Stimulated activated CD8-positive, alpha-beta memory T cell treated with anti-CD3 and anti-CD28 coated beads, Interleukin-2, amount 100 ng/mL, for 48 hours (primary cell): ENCODE data around the gene EPC2.

Experiments used
- DNase-seq, 2 donors: peaks; one replicate each; pipeline ENCODE4 v3.0.0-alpha.2; 2020; ENCODE audit warnings: low read depth in 2 of 2

The EPC2 gene, protein sequence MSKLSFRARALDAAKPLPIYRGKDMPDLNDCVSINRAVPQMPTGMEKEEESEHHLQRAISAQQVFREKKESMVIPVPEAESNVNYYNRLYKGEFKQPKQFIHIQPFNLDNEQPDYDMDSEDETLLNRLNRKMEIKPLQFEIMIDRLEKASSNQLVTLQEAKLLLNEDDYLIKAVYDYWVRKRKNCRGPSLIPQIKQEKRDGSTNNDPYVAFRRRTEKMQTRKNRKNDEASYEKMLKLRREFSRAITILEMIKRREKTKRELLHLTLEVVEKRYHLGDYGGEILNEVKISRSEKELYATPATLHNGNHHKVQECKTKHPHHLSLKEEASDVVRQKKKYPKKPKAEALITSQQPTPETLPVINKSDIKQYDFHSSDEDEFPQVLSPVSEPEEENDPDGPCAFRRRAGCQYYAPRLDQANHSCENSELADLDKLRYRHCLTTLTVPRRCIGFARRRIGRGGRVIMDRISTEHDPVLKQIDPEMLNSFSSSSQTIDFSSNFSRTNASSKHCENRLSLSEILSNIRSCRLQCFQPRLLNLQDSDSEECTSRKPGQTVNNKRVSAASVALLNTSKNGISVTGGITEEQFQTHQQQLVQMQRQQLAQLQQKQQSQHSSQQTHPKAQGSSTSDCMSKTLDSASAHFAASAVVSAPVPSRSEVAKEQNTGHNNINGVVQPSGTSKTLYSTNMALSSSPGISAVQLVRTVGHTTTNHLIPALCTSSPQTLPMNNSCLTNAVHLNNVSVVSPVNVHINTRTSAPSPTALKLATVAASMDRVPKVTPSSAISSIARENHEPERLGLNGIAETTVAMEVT

DNA sequence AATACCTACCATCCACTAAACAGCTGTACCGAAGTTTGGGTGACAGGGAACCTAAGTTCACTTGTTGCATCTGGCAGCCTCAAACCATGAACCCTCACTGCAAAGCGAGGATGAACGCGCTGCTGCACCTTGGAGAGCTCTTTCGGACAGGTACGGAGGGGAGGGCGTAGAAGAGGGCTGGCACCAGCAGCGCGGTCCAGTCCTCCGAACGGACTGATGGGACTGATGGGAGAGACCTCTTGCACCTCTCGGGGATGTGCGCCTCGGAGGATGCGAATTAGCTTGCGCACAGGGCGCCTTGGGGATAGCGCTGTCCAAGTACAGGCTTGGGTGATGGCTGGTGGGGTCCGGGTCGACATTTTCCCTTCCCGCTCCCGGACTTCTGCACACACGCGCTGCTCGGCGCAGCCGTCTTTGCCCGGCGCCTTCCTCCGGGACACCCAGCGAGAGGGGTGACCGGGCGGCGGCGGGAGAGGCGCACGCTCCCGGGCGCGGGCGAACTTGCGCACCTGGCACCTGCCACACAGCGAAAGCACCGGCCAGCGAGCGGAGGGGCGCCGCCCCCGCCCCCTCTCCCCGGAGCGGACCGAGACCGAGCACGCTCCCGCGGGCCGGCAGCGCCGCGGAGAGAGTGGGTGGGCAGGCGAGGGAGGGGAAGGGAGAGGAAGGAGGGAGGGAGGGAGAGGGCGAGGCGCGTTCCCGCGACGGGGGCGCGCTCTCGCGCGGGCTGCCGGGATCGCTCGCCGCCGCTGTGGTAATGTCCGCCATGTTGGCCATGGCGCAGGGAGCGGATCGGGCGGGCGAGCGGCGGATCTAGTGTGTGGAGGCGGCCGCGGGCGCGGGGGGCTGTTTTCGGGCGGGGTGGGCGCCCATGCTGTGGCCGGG lies at the start of gene EPC2:
EPC2 (plus strand) TSS at position 754 of the 885 bp plus-strand sequence. CDS start 267 bp downstream, outside the sequence.
- peak; percentile 79 to 80 for DNase-seq

DNA sequence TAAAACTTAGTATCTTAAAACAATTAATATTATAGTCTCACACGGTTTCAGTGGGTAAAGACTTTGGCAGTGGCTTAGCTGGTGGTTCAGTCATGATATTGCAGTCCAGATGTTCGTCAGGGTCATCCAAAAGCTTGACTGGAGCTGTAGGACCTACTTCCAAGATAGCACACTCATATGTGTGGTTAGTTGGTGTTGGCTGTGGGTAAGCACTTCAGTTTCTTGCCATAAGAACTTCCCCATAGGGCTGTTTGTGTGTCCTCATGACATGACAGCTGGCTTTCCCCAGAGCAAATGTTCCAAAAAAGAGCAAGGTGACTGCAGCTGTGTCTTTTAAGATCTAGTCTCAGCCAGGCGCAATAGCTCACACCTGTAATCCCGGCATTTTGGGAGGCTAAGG lies 48.5 kb upstream of the EPC2 start:
- no peak for DNase-seq

DNA sequence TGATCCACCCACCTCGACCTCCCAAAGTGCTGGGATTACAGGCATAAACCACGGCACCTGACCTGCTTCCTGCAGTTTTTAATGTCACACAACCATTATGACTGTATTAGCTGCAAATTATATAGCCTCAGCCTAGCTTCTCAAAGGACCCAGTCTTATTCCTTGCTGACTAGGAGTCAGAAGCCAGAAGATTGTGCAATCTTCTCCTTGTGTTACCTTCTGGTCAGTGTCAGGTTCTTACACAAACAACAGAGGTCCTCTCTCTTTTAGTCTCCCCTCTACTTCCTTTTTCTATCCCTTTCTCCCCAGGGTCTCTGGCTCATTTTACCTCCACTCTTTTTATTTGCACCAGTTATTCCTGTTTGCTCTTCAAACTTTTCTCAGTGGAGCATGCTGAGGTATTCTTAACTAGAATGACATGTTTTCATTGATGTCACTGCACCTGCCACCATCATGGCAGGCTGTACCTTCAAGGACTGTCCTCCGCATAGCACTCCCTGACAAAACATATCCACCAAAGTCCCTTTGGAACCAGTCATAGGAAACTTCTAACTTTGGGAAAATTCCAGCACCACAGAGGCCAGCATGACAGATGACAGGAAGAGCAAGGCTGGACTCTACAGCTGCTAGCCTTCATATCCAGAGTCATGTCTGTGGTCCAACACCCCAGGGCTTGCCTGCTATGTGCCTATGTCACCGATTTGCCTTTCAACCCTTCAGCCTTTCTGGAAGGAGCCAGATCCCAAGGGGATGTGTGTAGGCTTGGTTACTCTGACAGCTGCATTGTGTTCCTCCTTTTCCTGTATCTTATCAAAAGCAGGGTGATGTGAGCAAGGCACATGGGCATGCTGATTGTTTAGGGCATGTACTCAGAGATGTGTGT lies 45.2 kb upstream of the EPC2 start:
- no peak for DNase-seq

DNA sequence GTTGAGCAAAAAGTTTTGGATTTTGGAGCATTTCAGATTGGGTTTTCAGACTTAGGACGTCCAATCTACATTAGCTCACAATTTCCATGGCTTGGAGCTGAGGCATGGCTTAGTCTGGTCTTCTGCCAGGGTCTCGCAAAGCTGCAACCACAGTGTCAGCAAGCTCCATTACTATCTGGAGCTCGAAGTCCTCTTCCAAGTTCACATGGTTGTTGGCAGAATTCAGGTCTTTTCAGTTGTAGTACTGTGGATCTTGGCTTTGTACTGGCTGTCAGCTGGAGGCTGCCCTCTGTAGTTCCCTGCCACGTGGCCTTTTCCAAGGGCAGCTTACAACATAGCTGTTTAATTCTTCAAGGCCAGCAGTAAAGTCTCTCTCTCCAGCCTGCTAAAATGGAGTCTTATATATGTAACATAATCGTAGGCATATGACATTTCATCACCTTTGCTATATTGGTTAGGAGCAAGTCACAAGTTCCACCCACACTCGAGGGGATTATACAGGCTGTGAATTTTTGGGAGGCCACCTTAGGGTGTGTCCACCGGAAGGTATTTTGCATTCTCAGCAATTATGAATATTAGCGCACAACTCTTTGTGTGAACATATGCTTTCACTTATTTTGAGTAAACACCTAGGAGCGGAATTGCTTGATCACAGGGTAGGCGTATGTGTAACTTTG lies 41.5 kb upstream of the EPC2 start:
- no peak for DNase-seq

DNA sequence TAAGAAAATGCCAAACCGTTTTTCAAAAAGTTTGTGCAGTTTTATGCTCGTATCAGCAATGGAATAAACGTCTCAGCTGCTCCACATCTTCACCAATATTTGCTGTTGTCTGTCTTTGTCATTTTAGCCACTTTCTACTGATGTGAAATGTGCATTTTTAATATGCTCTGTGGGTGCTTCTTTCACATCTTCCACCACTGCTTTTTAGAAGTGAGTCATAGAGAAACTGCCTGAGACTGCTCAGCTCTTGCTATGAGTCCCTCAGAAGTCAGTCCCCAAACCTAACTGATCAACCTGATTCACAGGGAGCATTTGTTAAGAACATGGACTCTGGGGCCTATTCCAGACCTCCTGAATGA lies 41.0 kb upstream of the EPC2 start:
- DNase-seq = no peak

DNA sequence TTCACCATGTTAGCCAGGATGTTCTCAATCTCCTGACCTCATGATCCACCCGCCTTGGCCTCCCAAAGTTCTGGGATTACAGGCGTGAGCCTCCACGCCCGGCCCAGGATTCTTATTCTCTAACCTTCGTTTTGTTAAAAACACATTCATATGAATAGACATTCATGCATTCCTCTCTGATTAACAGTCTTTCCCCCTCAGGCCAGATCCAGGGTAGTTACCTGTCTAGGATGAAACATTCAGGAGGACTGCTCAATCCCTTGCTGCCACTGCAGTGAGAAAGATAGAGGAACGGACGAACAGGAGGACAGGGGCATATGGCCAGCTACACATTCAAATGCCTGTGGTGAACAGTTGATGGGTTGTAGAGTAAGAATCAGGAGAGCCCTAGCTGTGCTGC lies 39.6 kb upstream of the EPC2 start:
- no peak for DNase-seq

DNA sequence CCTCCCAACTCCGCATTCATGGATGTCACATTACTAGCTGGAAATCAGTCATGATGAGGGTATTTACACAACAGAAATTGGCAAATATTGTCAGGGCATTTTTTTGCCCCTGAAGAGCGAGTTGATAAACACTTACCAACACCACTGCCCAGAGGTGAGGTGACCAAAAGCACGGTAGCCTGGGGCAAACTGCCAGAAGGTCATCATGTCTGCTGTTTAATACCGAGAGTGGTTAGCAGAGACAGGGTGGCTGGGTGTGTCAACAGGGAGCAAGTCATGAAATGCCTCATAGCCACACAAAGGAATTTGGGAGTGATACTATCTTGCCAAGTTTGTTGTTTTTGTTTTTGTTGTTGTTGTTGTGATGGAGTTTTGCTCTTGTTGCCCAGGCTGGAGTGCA lies 37.0 kb upstream of the EPC2 start:
- no peak for DNase-seq

DNA sequence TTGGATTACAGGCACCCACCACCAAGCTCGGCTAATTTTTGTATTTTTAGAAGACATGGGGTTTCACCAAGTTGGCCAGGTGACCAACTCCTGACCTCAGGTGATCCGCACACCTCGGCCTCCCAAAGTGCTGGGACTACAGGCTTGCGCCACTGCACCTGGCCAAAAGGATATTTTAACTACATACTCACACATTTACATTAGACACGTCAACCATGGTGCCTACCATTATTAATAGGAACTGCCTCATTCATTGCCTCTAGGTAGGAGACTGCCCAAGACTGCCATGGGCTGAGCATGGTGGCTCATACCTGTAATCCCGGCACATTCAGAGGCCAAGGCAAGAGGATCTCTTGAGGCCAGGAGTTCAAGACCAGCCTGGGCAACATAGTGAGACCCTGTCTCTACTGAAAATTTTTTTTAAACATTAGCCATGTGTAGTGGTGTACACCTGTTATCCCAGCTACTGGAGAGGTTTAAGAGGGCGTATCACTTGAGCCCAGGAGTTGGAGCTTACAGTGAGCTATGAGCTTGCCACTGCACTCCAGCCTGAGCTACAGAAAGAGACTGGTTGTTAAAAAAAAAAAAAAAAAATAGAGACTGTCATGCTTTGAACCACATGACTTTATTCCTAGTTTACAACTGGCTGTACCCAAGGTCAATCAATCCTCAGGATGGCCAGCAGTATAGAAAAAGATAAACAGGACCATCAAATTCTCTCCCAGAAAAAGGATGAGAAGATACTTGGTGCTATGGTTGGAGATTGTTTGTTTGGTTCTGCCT lies 31.1 kb upstream of the EPC2 start:
- no peak for DNase-seq

DNA sequence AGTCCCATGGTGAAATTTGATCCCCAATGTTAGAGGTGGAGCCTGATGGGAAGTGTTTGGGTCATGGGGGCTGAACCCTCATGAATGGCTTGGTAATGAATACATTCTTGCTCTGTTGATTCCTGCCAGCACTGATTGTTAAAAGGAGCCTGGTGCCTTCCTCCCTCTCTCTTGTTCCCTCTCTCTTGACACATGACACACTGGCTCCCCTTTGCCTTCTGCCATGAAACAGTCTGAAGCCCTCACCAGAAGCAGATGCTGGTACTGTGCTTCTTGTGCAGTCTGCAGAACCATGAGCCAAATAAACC lies 30.6 kb upstream of the EPC2 start:
- no peak for DNase-seq

DNA sequence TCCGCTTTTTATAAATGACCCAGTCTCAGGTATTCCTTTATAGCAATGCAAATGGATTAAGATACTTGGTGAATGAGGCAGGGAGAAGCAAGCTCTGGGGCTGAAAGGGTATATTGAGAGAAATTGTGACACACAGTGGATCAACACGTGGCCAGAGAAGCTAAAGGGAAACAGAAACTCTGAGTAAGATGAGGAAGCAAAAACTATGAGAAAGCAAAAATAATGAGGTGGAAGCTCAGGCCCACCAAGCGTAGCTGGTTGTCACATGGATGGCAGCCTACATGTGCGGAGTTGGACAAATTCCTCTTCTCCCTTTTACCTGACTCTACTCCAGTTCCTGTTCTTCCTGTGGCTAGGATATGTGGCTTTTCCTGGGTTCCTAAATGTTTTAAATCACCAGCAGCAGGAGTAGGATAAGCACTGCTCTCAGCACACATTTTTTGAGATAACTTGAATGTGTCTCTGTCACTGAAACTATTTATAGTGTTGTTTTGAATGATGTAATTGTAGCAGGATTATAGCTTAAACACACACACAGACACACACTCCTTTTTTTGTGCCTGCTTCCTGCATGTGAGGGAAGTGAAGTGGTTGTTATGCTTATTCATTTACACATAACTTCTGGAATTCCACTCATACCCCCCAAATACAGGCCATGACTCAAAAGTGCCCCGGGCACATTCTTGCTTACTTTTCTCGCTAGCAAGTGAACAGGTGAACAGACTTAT lies 30.1 kb upstream of the EPC2 start:
- no peak for DNase-seq

DNA sequence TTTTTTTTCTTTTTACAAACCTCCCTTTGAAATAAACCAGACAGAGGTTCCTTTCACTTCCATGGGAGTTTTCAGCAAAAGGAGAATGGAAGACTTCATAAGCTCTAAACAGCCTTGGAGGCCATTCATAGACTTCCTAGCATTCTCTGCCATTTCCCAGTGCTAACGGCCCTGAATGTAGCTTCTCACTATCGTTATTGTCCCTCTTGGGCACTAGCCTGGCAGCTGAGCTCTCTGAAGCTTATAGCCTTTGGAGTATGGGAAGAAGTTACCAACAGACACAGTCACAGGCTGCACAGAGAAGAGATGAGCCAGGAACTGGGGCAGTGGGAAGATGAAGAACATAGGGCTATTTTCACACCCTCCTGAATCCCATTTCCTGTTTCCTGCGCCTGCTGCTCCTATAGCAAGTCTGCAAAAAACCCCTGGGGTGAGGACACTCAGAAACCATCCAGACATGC lies 29.1 kb upstream of the EPC2 start:
- no peak for DNase-seq

DNA sequence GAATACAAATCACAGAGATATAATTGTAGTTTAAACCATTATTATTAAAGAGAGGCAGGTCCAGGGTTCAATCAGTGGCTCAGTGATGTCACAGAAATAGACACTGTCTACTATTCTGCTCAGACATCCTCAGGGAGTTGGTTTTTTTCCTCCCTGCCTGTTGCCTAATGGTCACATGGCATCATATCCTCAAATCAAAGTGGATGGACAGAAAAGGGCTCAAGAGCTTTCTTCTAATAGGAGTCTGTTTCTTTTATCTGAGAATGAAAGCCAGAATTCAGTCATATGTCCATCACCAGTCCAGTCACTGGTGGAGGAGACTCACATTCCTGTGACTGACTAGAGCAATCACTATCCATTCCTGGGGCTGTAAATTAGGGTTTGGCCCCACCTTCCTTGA lies 27.9 kb upstream of the EPC2 start:
- no peak for DNase-seq

DNA sequence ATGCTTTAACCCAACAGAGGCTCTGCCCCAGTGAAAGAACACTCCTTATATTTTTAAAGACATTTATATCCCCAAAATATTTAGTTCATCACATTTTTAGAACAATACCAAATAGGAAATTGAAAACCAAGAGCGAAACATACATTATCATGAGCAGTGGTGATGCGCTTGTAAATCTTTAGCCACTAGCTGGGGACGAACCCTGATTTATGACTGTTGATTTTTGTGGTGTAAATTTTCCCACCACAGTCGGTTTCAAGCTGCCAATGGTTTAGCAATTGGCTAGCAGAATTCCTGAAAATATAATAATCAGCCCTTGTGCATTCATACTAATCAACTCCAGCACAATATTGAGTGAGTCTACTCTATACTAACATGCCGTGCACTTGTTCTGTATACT lies 27.3 kb upstream of the EPC2 start:
- no peak for DNase-seq

DNA sequence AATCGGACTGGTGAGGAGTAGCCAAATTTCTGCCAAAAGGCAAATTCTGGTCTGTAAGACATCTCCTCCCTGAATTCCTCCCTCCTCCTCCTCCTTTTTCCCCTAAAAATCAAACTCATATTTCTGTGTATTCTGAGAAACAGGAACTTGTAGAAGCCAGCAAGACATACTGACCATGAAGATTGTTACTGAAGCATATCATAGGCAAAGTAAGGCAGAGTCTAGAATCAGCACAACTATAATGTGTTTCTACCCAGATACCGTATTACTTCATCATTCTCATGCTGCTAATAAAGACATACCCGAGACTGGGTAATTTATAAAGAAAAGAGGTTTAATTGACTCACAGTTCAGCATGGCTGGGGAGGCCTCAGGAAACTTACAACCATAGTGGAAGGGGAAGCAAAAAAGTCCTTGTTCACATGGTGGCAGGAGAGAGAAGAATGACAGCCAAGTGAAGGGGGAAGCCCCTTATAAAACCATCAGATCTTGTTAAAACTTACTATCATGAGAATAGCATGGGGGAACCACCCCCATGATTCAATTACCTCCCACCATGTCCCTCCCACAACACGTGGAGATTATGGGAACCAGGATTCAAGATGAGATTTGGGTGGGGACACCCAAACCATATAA lies 24.9 kb upstream of the EPC2 start:
- DNase-seq = no peak

DNA sequence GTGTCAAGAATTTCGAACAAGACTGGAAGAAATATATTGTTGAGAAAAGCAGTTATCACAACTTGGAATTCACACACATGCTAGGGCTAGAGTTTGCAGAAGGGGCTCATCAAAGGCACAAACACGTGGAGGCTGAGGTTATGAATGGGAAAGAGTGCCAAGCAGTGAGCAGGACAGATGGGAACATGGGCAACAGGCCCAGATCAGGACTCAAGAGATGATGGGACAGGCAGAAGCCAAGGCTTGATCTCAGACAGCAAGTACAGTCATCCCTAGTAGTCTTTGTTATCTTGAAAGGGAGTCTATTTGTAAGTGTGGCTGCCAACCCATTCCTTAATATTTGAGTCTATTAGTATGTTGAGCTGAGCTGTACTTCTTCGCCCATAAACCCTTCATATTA lies 22.2 kb upstream of the EPC2 start:
- no peak for DNase-seq

DNA sequence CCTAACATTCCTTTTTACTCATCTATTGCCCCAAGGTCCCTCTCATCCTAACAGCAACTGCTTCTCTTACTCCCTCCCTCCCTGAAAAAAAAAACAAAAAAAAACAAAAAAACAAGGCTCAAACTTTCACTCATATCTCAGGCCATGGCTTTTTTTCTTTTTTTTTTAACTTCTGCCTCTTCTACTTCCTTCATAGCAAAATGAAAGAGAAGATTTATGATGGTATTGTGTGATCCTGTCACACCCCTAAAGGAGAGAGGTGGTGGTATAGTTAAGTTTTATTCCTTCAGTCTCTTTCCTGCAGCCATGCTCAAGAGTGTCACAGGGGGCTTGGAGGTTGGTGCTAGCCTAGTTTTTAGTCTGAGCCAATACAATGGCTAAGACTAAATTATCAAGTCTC lies 21.5 kb upstream of the EPC2 start:
- no peak for DNase-seq

DNA sequence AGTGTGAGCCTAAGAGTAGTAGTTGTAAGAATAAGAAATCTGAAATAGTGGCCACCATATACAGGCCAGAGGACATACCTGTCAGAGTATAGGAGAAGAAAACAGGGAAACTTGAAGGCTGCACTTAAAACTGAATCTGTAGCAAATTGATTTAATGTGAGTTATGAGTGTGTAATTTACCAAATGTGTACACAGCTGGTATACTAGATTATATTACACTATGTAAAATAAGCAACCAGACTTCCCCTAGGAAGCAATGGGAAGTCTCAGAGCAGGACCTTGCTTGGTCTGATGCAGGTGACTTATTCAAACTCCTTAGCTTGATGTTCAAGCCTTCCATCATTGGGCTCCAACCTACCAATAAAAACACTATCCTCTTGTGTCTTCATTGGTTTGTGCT lies 17.3 kb upstream of the EPC2 start:
- DNase-seq = no peak

DNA sequence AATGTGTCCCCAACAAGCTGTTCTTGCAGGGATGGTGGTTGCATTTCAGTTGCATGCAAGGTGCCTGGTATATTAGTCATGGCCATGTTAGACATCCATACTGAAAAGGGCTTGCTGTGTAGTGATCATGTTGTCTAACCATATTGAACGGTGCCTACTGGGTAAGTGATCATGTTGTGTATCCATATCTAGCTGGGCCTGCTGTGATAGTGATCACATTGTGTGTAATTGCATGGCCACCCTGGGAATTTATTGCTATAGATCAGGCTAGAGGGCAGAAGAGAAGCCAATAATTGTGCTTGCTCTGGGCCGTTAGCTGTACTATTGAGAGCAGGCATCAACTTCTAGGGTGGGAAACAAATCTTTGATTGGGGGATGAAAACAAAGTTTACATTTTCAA lies 9.8 kb upstream of the EPC2 start:
- DNase-seq = no peak

DNA sequence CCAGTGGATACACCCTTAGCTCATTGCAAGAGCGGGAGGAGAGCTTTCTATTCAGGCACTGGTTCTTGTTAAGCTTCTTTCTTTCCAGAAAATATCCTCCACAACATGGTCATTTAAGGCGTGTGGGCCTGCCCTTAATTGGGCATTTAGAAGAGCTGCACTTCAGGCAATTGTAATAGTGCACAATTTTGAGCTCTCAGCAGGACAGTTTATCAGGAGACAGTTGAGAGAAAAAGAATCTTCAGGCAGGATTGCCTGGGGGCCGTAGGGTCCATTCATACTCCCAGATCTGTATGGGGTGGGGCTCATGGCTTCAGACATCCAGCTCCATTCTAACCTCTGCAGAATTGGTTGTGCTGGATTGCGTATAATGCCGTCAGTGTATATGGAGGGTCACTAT lies 6.0 kb upstream of the EPC2 start:
- no peak for DNase-seq
